Endothelial cell of umbilical vein (primary cell): ENCODE measurements around the gene MED26. TPM values are rescaled to one million over a fixed set of nuclear protein-coding genes. Genes with fewer than 3 reads are reported as not detected.

ENCODE experiments used
- BruUV-seq: library from RNA; stranded (reverse); fragments of 400-500 nt; replicated peaks from 2 replicates; lab custom pipeline; 2021; lab: Mats Ljungman, UMichigan
- CTCF ChIA-PET: fragments of 300-600, 350-600 bp; sonication (Branson Sonifier 250); formaldehyde crosslinking; loops from one replicate; lab custom pipeline; 2021; ENCODE audit warnings: antibody characterized with exemption, inconsistent platforms; lab: Charles Lee
- POLR2A ChIA-PET: fragments of 300-600, 350-600 bp; sonication (Branson Sonifier 250); formaldehyde crosslinking; loops from one replicate; lab custom pipeline; 2021; ENCODE audit warnings: antibody characterized with exemption, inconsistent platforms; lab: Charles Lee
- DNase-seq: peaks from one replicate; pipeline ENCODE4 v3.0.0-alpha.2; 2011; ENCODE audit warnings: low read depth, low spot score
- FAIRE-seq: peaks from 2 replicates; lab custom pipeline; 2011; peaks lifted over from hg19 to GRCh38; lab: Jason Lieb, UNC
- H2AFZ ChIP-seq: 2 replicates; pipeline ENCODE4 v1.6.0; 2012; ENCODE audit warnings: low read depth, low read length, control low read depth, inconsistent platforms
- H3K27ac ChIP-seq: 2 replicates; pipeline ENCODE4 v1.5.1; 2011; ENCODE audit warnings: low read depth, mild to moderate bottlenecking, control low read depth, low read length, moderate library complexity; ENCODE audit not compliant: insufficient read depth
- H3K27me3 ChIP-seq, 2 experiments: 2 replicates each; pipeline versions ENCODE4 v1.6.0 to v1.6.1; 2011; ENCODE audit warnings: low read length in 2 of 2, mixed read lengths in 1 of 2; ENCODE audit not compliant: control insufficient read depth in 2 of 2, insufficient read depth in 2 of 2
- H3K36me3 ChIP-seq, 2 experiments: 2 replicates in 1 of 2; 3 replicates in 1 of 2; pipeline ENCODE4 v1.5.1; 2011; ENCODE audit warnings: low read length in 2 of 2, mild to moderate bottlenecking in 1 of 2, moderate library complexity in 1 of 2; ENCODE audit not compliant: control insufficient read depth in 2 of 2, insufficient read depth in 2 of 2; ENCODE audit errors: extremely low read depth in 1 of 2
- H3K4me1 ChIP-seq: 3 replicates; pipeline ENCODE4 v1.5.1; 2011; ENCODE audit warnings: mild to moderate bottlenecking, low read length; ENCODE audit not compliant: control insufficient read depth, insufficient read depth; ENCODE audit errors: extremely low read depth
- H3K4me2 ChIP-seq: 2 replicates; pipeline ENCODE4 v1.6.1; 2011; ENCODE audit warnings: low read length, control low read depth, mixed read lengths; ENCODE audit not compliant: insufficient read depth
- H3K4me3 ChIP-seq, 3 experiments: fragments of 200-600 bp in 1 of 3; sonication (generic), shearing (Covaris generic) in 1 of 3; replicated peaks in 1 of 3; 2 replicates each; pipeline ENCODE4 v1.5.1; 2011 to 2016; ENCODE audit warnings: control low read depth in 3 of 3, low read length in 3 of 3, mild to moderate bottlenecking in 2 of 3, inconsistent platforms in 1 of 3, low read depth in 1 of 3, moderate library complexity in 1 of 3; ENCODE audit not compliant: insufficient read depth in 1 of 3
- H3K79me2 ChIP-seq: 2 replicates; pipeline ENCODE4 v1.6.0; 2012; ENCODE audit warnings: low read length, inconsistent platforms; ENCODE audit not compliant: control insufficient read depth, insufficient read depth
- H3K9ac ChIP-seq: replicated peaks from 2 replicates; pipeline ENCODE3; 2011; ENCODE audit warnings: low read length, control low read depth; ENCODE audit not compliant: insufficient read depth; ENCODE audit errors: extremely low read depth
- H3K9me1 ChIP-seq: replicated peaks from 3 replicates; pipeline ENCODE4 v1.6.0; 2011; ENCODE audit warnings: mild to moderate bottlenecking, low read length; ENCODE audit not compliant: control insufficient read depth, insufficient read depth; ENCODE audit errors: extremely low read depth
- H3K9me3 ChIP-seq: replicated peaks from 2 replicates; pipeline ENCODE4 v1.5.1; 2012; ENCODE audit warnings: low read length, inconsistent platforms; ENCODE audit not compliant: control insufficient read depth, insufficient read depth
- H4K20me1 ChIP-seq: replicated peaks from 2 replicates; pipeline ENCODE3; 2011; ENCODE audit warnings: mild to moderate bottlenecking, low read length; ENCODE audit not compliant: control insufficient read depth, insufficient read depth; ENCODE audit errors: extremely low read depth
- EZH2 ChIP-seq: IDR thresholded peaks from 2 replicates; pipeline ENCODE4 v1.6.1; 2012; ENCODE audit warnings: borderline replicate concordance, low read depth, mild to moderate bottlenecking, moderate library complexity, low read length, inconsistent platforms; ENCODE audit not compliant: severe bottlenecking
- FOS ChIP-seq: IDR thresholded peaks from 2 replicates; pipeline ENCODE4 v1.6.1; 2011; ENCODE audit warnings: mild to moderate bottlenecking, low read length, moderate library complexity, borderline replicate concordance; ENCODE audit not compliant: insufficient read depth
- GATA2 ChIP-seq: IDR thresholded peaks from 2 replicates; pipeline ENCODE4 v1.7.0; 2011; ENCODE audit warnings: low read depth, mild to moderate bottlenecking, moderate library complexity, mixed read lengths, low read length; ENCODE audit not compliant: insufficient read length, insufficient read depth
- JUN ChIP-seq: IDR thresholded peaks from 2 replicates; pipeline ENCODE4 v1.6.1; 2011; ENCODE audit warnings: borderline replicate concordance, low read depth; ENCODE audit not compliant: insufficient read length, insufficient read depth
- MYC ChIP-seq: IDR thresholded peaks from one replicate; pipeline ENCODE4 v1.6.1; 2011; ENCODE audit warnings: mild to moderate bottlenecking, low read depth, low read length
- POLR2A ChIP-seq: IDR thresholded peaks from 2 replicates; pipeline ENCODE4 v1.6.1; 2012; ENCODE audit warnings: low read depth, mild to moderate bottlenecking, control low read depth, low read length
- POLR2AphosphoS5 ChIP-seq: IDR thresholded peaks from 2 replicates; pipeline ENCODE4 v1.6.1; 2012; ENCODE audit warnings: low read depth, mild to moderate bottlenecking, control low read depth, low read length, moderate library complexity; ENCODE audit not compliant: insufficient read depth
- dilution Hi-C: fragments of 300-500 bp; cut with MboI; formaldehyde crosslinking; loops from one replicate; pipeline ENCODE4 v1.15.0; 2019; ENCODE audit warnings: low sequenced_read_pairs; ENCODE audit not compliant: extremely low pct_ligation_motif_present
- intact Hi-C: fragments of 100-400 bp; cut with micrococcal nuclease; formaldehyde crosslinking; loops from one replicate; pipeline ENCODE4 v1.10.0; 2022
- polyA plus RNA-seq, 4 experiments: library from polyadenylated mRNA; depleted of rRNA in 3 of 4; stranded (reverse) in 3 of 4; unstranded in 1 of 4; fragments of >200 nt; gene quantifications; 2 replicates each; pipeline versions ENCODE4 v1.2.1 to v1.2.3, GENCODE V29; 2011 to 2012; ENCODE audit warnings: missing spikeins in 1 of 4
- total RNA-seq: library from RNA; stranded (reverse); gene quantifications from 2 replicates; pipeline ENCODE4 v1.2.3, GENCODE V29; 2021
- TF ChIP-seq, protein P1 (sequence below): IDR thresholded peaks from 2 replicates; pipeline ENCODE4 v1.6.1; 2011; ENCODE audit not compliant: insufficient read depth, insufficient read length
- TF ChIP-seq, protein P2 (sequence below), 2 donors: IDR thresholded peaks; 1 replicate in 1 of 2; 2 replicates in 1 of 2; pipeline ENCODE4 v1.5.1; 2011; ENCODE audit warnings: low read length in 2 of 2, mild to moderate bottlenecking in 2 of 2, moderate library complexity in 2 of 2, control low read depth in 1 of 2, inconsistent platforms in 1 of 2, low read depth in 1 of 2; ENCODE audit not compliant: insufficient read depth in 1 of 2; ENCODE audit errors: extremely low read depth in 1 of 2

The MED26 gene
- total and polyA plus RNA-seq, 2 donors (not counting 3 experiments of a cell fraction or from before 2014, with no cell fraction given) = 5.6 to 13.4 TPM

DNA sequence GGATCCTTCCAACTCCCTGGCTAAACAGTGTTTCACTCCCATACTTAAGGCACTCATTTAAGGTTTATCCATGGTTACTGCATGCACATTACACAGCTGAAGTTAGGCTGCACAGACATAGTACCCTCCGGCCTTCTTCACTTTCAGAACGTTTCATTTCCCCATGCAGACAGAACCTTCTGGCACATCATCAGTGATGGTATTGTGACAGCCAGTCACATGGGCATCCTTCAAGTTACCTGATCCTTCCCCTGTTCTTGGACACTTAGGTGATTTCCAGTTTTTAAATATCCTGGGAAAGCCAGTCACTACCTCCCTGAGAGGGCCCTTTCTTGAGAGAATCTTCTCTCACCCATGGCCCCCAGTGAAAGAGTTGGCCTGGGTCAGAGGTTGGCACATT is 22.8 kb upstream of the MED26 start:
- BruUV-seq = no TSS peak
- Histone ChIP-seq H3K4me1 (no peaks in the 10 kb centered on the region), H3K27me3 (no peaks in the 10 kb centered on the region), H4K20me1 (no peaks in the 10 kb centered on the region), H3K9me3 (no peaks in the 10 kb centered on the region), H3K4me2 (no peak overlapping the region), H3K9ac (no peak overlapping the region), H3K36me3 (peaks cover 21 to 26% of the 10 kb centered on the region in 2 experiments), H2AFZ (no peak overlapping the region), H3K4me3 (no peak overlapping the region), H3K27ac (no peak overlapping the region), H3K79me2 (peaks cover 2% of the 10 kb centered on the region), H3K9me1 (no peaks in the 10 kb centered on the region)
- ChIA-PET POLR2A (no interaction called here), CTCF (no interaction called here)
- FAIRE-seq (no peak), DNase-seq (no peak)
- dilution Hi-C loops (no loop called here), intact Hi-C loops (no loop called here)
- TF ChIP-seq JUN (no peak), POLR2A (no peak), FOS (no peak), GATA2 (no peak), MYC (no peak), POLR2AphosphoS5 (no peak), EZH2 (no peak)
- TF ChIP-seq, protein P1, sequence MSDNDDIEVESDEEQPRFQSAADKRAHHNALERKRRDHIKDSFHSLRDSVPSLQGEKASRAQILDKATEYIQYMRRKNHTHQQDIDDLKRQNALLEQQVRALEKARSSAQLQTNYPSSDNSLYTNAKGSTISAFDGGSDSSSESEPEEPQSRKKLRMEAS = no peak
- TF ChIP-seq, protein P2, sequence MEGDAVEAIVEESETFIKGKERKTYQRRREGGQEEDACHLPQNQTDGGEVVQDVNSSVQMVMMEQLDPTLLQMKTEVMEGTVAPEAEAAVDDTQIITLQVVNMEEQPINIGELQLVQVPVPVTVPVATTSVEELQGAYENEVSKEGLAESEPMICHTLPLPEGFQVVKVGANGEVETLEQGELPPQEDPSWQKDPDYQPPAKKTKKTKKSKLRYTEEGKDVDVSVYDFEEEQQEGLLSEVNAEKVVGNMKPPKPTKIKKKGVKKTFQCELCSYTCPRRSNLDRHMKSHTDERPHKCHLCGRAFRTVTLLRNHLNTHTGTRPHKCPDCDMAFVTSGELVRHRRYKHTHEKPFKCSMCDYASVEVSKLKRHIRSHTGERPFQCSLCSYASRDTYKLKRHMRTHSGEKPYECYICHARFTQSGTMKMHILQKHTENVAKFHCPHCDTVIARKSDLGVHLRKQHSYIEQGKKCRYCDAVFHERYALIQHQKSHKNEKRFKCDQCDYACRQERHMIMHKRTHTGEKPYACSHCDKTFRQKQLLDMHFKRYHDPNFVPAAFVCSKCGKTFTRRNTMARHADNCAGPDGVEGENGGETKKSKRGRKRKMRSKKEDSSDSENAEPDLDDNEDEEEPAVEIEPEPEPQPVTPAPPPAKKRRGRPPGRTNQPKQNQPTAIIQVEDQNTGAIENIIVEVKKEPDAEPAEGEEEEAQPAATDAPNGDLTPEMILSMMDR (IDR thresholded peaks at IDR 0.05; ENCODE audit: extremely low read depth in 1 of 2, insufficient read depth in 1 of 2, low read depth in 1 of 2, low read length in 2 of 2) = no peak
